ENCODE data around the gene TOGARAM1. TPM values are rescaled to one million over a fixed set of nuclear protein-coding genes. Genes with fewer than 3 reads are reported as not detected.

TOGARAM1 gene
- total RNA-seq, 1 experiment from 2014 or later, result 6.3 TPM

DNA sequence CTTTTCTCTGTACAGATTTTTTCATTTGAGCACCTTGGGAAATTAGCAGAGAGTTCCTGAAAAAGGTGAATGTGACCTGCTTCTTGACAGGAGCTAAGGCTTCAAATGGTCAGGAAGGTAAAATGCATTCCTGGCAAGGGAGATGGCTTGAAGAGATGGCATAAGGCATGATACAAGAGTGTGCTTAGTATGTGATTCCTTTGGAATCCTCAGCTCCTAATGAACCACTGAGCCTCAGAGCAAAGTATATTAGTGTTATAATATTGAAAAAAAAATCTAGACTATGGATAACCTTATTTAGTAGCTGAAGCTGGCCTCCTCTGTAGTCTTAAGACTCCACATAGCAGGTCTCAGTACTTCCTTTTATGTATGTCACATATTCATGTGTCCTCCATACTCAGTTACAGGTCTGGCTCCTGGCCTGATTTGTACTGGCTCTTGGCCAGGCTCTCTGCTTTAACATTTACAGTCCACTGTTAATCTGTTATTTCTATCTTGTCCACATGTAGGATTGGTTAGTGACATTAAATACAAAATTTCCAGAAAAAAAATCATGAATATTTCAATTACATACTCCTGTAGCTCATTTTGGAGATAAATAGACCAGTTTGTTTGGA, 17.9 kb downstream of the TOGARAM1 start:
- Histone ChIP-seq H3K9me3 (ENCODE audit: low read length) (no peaks in the 10 kb centered on the region), H3K9me2 (replicated peaks; ENCODE audit: low read length) (no peaks in the 10 kb centered on the region), H3F3A (ENCODE audit: low read length, unreplicated experiment) (no peaks in the 10 kb centered on the region), H3K4me1 (ENCODE audit: insufficient read depth, low read length) (no peaks in the 10 kb centered on the region), H3K4me3 (ENCODE audit: low read length) (no peak overlapping the region), H3K27ac (ENCODE audit: low read length) (no peak overlapping the region), H4K20me1 (ENCODE audit: low read length) (no peaks in the 10 kb centered on the region), H3K79me2 (ENCODE audit: low read length) (peaks cover 43% of the 10 kb centered on the region), H3K36me3 (ENCODE audit: low read depth, low read length) (no peaks in the 10 kb centered on the region), H3K27me3 (ENCODE audit: low read length) (no peaks in the 10 kb centered on the region), H2AFZ (ENCODE audit: low read length) (no peak overlapping the region), H3K9ac (ENCODE audit: low read length) (no peak overlapping the region), H3K4me2 (ENCODE audit: low read length) (no peak overlapping the region)
- DNase-seq (no peak), ATAC-seq (peak; percentile 43; the same call in 1 of the 2 replicates)
- no TSS peak for BruUV-seq (replicated peaks)
- ChIA-PET CTCF (no interaction called here), POLR2A (ENCODE audit: unreplicated experiment) (interaction anchor here (0.5 kb wide), 1 partner anchor 12 kb away, joined by 4 read pairs; no protein-coding TSS in a partner anchor)
- TF ChIP-seq, protein P1, sequence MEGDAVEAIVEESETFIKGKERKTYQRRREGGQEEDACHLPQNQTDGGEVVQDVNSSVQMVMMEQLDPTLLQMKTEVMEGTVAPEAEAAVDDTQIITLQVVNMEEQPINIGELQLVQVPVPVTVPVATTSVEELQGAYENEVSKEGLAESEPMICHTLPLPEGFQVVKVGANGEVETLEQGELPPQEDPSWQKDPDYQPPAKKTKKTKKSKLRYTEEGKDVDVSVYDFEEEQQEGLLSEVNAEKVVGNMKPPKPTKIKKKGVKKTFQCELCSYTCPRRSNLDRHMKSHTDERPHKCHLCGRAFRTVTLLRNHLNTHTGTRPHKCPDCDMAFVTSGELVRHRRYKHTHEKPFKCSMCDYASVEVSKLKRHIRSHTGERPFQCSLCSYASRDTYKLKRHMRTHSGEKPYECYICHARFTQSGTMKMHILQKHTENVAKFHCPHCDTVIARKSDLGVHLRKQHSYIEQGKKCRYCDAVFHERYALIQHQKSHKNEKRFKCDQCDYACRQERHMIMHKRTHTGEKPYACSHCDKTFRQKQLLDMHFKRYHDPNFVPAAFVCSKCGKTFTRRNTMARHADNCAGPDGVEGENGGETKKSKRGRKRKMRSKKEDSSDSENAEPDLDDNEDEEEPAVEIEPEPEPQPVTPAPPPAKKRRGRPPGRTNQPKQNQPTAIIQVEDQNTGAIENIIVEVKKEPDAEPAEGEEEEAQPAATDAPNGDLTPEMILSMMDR (conservative IDR thresholded peaks at IDR 0.05; ENCODE audit: low read depth, low read length), result no peak
- no peak for TF ChIP-seq EZH2phosphoT487 (IDR thresholded peaks at IDR 0.05; ENCODE audit: borderline replicate concordance, low read length)
- TF ChIP-seq EZH2 (IDR thresholded peaks at IDR 0.05; ENCODE audit: low read length, unreplicated experiment), result no peak
- intact Hi-C loops (cut with micrococcal nuclease), result loop anchor here (2.0 kb wide), 1 partner anchor 13 kb away; no protein-coding TSS in a partner anchor

DNA sequence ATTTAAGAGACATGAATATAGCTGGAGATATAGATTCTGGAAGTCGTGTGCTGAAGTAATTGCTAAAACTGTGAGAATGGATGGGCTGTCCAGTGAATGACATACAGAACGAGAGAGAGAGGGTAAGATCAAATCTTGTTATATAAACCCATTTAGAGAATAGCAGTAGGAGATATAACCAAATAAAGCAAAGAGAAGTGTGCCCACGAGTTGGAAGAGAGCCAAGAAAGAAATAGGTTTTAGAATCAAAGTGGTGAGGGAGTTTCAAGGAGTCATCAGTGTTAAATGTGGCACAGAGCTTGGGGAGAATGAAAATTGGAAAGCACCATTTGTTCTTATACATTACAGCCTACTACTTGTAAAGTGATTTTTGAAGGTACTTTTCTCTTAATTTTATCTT, 19.2 kb downstream of the TOGARAM1 start:
- POLR2A ChIA-PET (ENCODE audit: unreplicated experiment), result no interaction called here
- CTCF ChIA-PET, result no interaction called here
- no peaks in the 10 kb centered on the region for H3K4me1 ChIP-seq (ENCODE audit: insufficient read depth, low read length)
- no peaks in the 10 kb centered on the region for H3K36me3 ChIP-seq (ENCODE audit: low read depth, low read length)
- H3K4me2 ChIP-seq (ENCODE audit: low read length), result no peak overlapping the region
- H3K4me3 ChIP-seq (ENCODE audit: low read length), result no peak overlapping the region
- ATAC-seq, result no peak
- TF ChIP-seq EZH2 (IDR thresholded peaks at IDR 0.05; ENCODE audit: low read length, unreplicated experiment) (no peak), EZH2phosphoT487 (IDR thresholded peaks at IDR 0.05; ENCODE audit: borderline replicate concordance, low read length) (no peak)
- TF ChIP-seq, protein P1 (conservative IDR thresholded peaks at IDR 0.05; ENCODE audit: low read depth, low read length), result no peak
- H2AFZ ChIP-seq (ENCODE audit: low read length), result no peak overlapping the region
- no peaks in the 10 kb centered on the region for H3K9me3 ChIP-seq (ENCODE audit: low read length)
- no peaks in the 10 kb centered on the region for H4K20me1 ChIP-seq (ENCODE audit: low read length)
- no peak overlapping the region for H3K9ac ChIP-seq (ENCODE audit: low read length)
- no peak for DNase-seq
- H3K9me2 ChIP-seq (replicated peaks; ENCODE audit: low read length), result no peaks in the 10 kb centered on the region
- H3K27ac ChIP-seq (ENCODE audit: low read length), result no peak overlapping the region
- peaks cover 39% of the 10 kb centered on the region for H3K79me2 ChIP-seq (ENCODE audit: low read length)
- H3K27me3 ChIP-seq (ENCODE audit: low read length), result no peaks in the 10 kb centered on the region
- H3F3A ChIP-seq (ENCODE audit: low read length, unreplicated experiment), result no peaks in the 10 kb centered on the region
- intact Hi-C loops (cut with micrococcal nuclease), result loop anchor here (2.0 kb wide), 1 partner anchor 14 kb away; no protein-coding TSS in a partner anchor
- BruUV-seq (replicated peaks), result no TSS peak

DNA sequence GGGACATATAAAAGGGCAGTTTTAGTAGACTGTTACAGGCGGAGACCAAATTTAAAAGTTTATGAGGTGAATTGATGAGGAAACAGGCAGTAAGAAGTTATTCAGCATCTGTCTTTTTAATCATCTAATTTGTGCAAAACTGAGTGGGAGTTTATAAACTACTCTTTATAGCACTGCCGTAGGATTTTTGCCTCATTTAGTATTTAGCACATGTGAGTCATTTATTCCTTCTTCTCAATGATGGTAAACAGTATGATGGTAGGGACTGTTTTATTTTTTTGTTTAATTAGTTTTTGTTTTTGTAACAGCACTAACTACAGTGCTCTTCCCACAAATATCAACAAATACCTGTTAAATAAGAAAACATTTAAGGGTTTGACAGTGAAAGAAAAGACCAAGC, 20.6 kb downstream of the TOGARAM1 start:
- Histone ChIP-seq H3K27ac (ENCODE audit: low read length) (no peak overlapping the region), H3K4me2 (ENCODE audit: low read length) (no peak overlapping the region), H2AFZ (ENCODE audit: low read length) (no peak overlapping the region), H3K9me2 (replicated peaks; ENCODE audit: low read length) (no peaks in the 10 kb centered on the region), H3K36me3 (ENCODE audit: low read depth, low read length) (no peaks in the 10 kb centered on the region), H3K9me3 (ENCODE audit: low read length) (no peaks in the 10 kb centered on the region), H3K4me3 (ENCODE audit: low read length) (no peak overlapping the region), H3F3A (ENCODE audit: low read length, unreplicated experiment) (no peaks in the 10 kb centered on the region), H3K9ac (ENCODE audit: low read length) (no peak overlapping the region), H3K79me2 (ENCODE audit: low read length) (peaks cover 32% of the 10 kb centered on the region; the same call in 1 of the 2 replicates), H3K27me3 (ENCODE audit: low read length) (no peaks in the 10 kb centered on the region), H3K4me1 (ENCODE audit: insufficient read depth, low read length) (no peaks in the 10 kb centered on the region), H4K20me1 (ENCODE audit: low read length) (no peaks in the 10 kb centered on the region)
- TF ChIP-seq, protein P1 (conservative IDR thresholded peaks at IDR 0.05; ENCODE audit: low read depth, low read length), result no peak
- TF ChIP-seq EZH2 (IDR thresholded peaks at IDR 0.05; ENCODE audit: low read length, unreplicated experiment) (no peak), EZH2phosphoT487 (IDR thresholded peaks at IDR 0.05; ENCODE audit: borderline replicate concordance, low read length) (no peak)
- BruUV-seq (replicated peaks), result no TSS peak
- POLR2A ChIA-PET (ENCODE audit: unreplicated experiment), result no interaction called here
- ATAC-seq (no peak), DNase-seq (no peak)
- intact Hi-C loops (cut with micrococcal nuclease), result no loop called here
- CTCF ChIA-PET, result no interaction called here

All from PC-3 (cell line).